ENCODE measurements around the gene FGF1. TPM values are rescaled to one million over a fixed set of nuclear protein-coding genes. Genes with fewer than 3 reads are reported as not detected.
A peak's percentile ranks its signal among the peaks of the same experiment; 100 is the strongest.
"Not testable (repeated sequence)": the region's sequence is repeated elsewhere in the genome, so short reads cannot be mapped to it uniquely, and the experiment has no call there.

Gene FGF1
- total and polyA plus RNA-seq, 8 donors = 0.73 to 3.5 (median 1.0) TPM; not detected in 3

GRCh38 chr5:142650881-142651280, 35.0 kb downstream of the FGF1 start:
- intact Hi-C loops (cut with DNase I; ENCODE audit: low total_unique reads) = no loop called here
- no peak for TF ChIP-seq CTCF (IDR thresholded peaks at IDR 0.05)
- no peak for TF ChIP-seq EP300 (IDR thresholded peaks at IDR 0.05)
- no peak for TF ChIP-seq POLR2A (IDR thresholded peaks at IDR 0.05)
- no peak for TF ChIP-seq POLR2AphosphoS5 (IDR thresholded peaks at IDR 0.05)
- Histone ChIP-seq H3K4me3 (no peak overlapping the region), H3K27ac (no peak overlapping the region), H3K27me3 (peaks cover 0 to 11% (median 0%) of the 10 kb centered on the region in 3 donors), H3K36me3 (no peaks in the 10 kb centered on the region), H3K9me3 (no peaks in the 10 kb centered on the region), H3K4me1 (peaks cover 0 to 8% (median 7%) of the 10 kb centered on the region in 4 donors)
- no peak for DNase-seq
- WGBS, 5 donors = 39 to 64% (median 55%) methylated on average over 8 of the region's 8 CpGs

- Histone ChIP-seq H3K36me3 (no peaks in the 10 kb centered on the region), H3K27me3 (peaks cover 0 to 6% (median 0%) of the 10 kb centered on the region in 3 donors), H3K4me1 (peaks cover 0 to 7% (median under 1%) of the 10 kb centered on the region in 4 donors), H3K9me3 (no peaks in the 10 kb centered on the region), H3K27ac (no peak overlapping the region), H3K4me3 (no peak overlapping the region)
- WGBS, 5 donors = 59 to 76% (median 72%) methylated on average over 3 of the region's 3 CpGs
- TF ChIP-seq POLR2AphosphoS5 (IDR thresholded peaks at IDR 0.05) (no peak), POLR2A (IDR thresholded peaks at IDR 0.05) (no peak), EP300 (IDR thresholded peaks at IDR 0.05) (no peak), CTCF (IDR thresholded peaks at IDR 0.05) (no peak)
- no peak for DNase-seq
- intact Hi-C loops (cut with DNase I; ENCODE audit: low total_unique reads) = no loop called here
Measured at GRCh38 chr5:142650060-142650459, 35.8 kb downstream of the FGF1 start.

- H3K4me1 ChIP-seq = peaks cover 0 to 12% (median 6%) of the 10 kb centered on the region in 4 donors
- 85 to 96% (median 93%) methylated on average over 2 to 3 of the region's 3 CpGs for WGBS, 5 donors
- H3K4me3 ChIP-seq; H3K27me3 ChIP-seq; intact Hi-C loops (cut with DNase I; ENCODE audit: low total_unique reads); H3K9me3 ChIP-seq; DNase-seq; H3K36me3 ChIP-seq; H3K27ac ChIP-seq: not testable (repeated sequence)
Measured at GRCh38 chr5:142648108-142648507, 37.8 kb downstream of the FGF1 start.

GRCh38 chr5:142645456-142645855, 40.4 kb downstream of the FGF1 start:
- Histone ChIP-seq H3K27ac (peak overlapping the region in 1 of 5 donors; percentile 3), H3K27me3 (no peaks in the 10 kb centered on the region), H3K4me3 (no peak overlapping the region), H3K4me1 (peaks cover 0 to 12% (median 6%) of the 10 kb centered on the region in 4 donors), H3K36me3 (no peaks in the 10 kb centered on the region), H3K9me3 (no peaks in the 10 kb centered on the region)
- DNase-seq = no peak
- intact Hi-C loops (cut with DNase I; ENCODE audit: low total_unique reads) = no loop called here
- no peak for TF ChIP-seq CTCF (IDR thresholded peaks at IDR 0.05)
- no peak for TF ChIP-seq POLR2A (IDR thresholded peaks at IDR 0.05)
- TF ChIP-seq EP300 (IDR thresholded peaks at IDR 0.05) = no peak
- TF ChIP-seq POLR2AphosphoS5 (IDR thresholded peaks at IDR 0.05) = no peak
- WGBS, 5 donors = 58 to 70% (median 67%) methylated on average over 1 of the region's 1 CpG

- peaks cover 0 to 12% (median 6%) of the 10 kb centered on the region in 4 donors for H3K4me1 ChIP-seq
- no peak overlapping the region for H3K4me3 ChIP-seq
- WGBS, 5 donors = 46 to 56% (median 49%) methylated on average over 10 of the region's 10 CpGs
- no peaks in the 10 kb centered on the region for H3K27me3 ChIP-seq
- H3K27ac ChIP-seq = peak overlapping the region in 1 of 5 donors; percentile 3
- no peaks in the 10 kb centered on the region for H3K9me3 ChIP-seq
- TF ChIP-seq POLR2AphosphoS5 (IDR thresholded peaks at IDR 0.05) (peak in 1 of 3 donors; percentile 35), POLR2A (IDR thresholded peaks at IDR 0.05) (no peak), CTCF (IDR thresholded peaks at IDR 0.05) (no peak), EP300 (IDR thresholded peaks at IDR 0.05) (no peak)
- intact Hi-C loops (cut with DNase I; ENCODE audit: low total_unique reads) = no loop called here
- no peaks in the 10 kb centered on the region for H3K36me3 ChIP-seq
- DNase-seq = peak in 1 of 2 donors; percentile 74
Measured at GRCh38 chr5:142644640-142645361, 41.1 kb downstream of the FGF1 start.

All from stomach (tissue), 9 donors.